ENCODE data around the gene GJC2. TPM values are rescaled to one million over a fixed set of nuclear protein-coding genes. Genes with fewer than 3 reads are reported as not detected.

Gene GJC2
- total and polyA plus RNA-seq, 2 donors (not counting 3 experiments of a cell fraction or from before 2014, with no cell fraction given): 0.58 to 1.2 TPM

- dilution Hi-C loops (cut with MboI; ENCODE audit: extremely low pct_ligation_motif_present, low sequenced_read_pairs): no loop called here
- DNase-seq (ENCODE audit: low read depth, low spot score): no peak
- H3K27me3 ChIP-seq (ENCODE audit: control insufficient read depth in 2 of 2, insufficient read depth in 2 of 2, low read length in 2 of 2): no peaks in the 10 kb centered on the region
- H3K79me2 ChIP-seq (ENCODE audit: control insufficient read depth, insufficient read depth, low read length): no peaks in the 10 kb centered on the region
- FAIRE-seq: no peak
- H3K36me3 ChIP-seq (ENCODE audit: control insufficient read depth in 2 of 2, extremely low read depth in 1 of 2, insufficient read depth in 2 of 2, low read length in 2 of 2): peaks cover 0 to 11% of the 10 kb centered on the region in 2 experiments
- POLR2A ChIA-PET: no interaction called here
- no peaks in the 10 kb centered on the region for H3K9me3 ChIP-seq (replicated peaks; ENCODE audit: control insufficient read depth, insufficient read depth, low read length)
- no peaks in the 10 kb centered on the region for H3K9me1 ChIP-seq (replicated peaks; ENCODE audit: control insufficient read depth, extremely low read depth, insufficient read depth, low read length)
- H3K27ac ChIP-seq (ENCODE audit: insufficient read depth, low read depth, low read length): no peak overlapping the region
- no peak for TF ChIP-seq MYC (IDR thresholded peaks at IDR 0.05; ENCODE audit: low read depth, low read length)
- no peak for TF ChIP-seq CTCF (IDR thresholded peaks at IDR 0.05; ENCODE audit: extremely low read depth in 1 of 2, insufficient read depth in 1 of 2, low read depth in 1 of 2, low read length in 2 of 2)
- TF ChIP-seq POLR2AphosphoS5 (IDR thresholded peaks at IDR 0.05; ENCODE audit: insufficient read depth, low read depth, low read length): no peak
- no peak for TF ChIP-seq MAX (IDR thresholded peaks at IDR 0.05; ENCODE audit: insufficient read depth, insufficient read length)
- TF ChIP-seq POLR2A (IDR thresholded peaks at IDR 0.05; ENCODE audit: low read depth, low read length): no peak
- TF ChIP-seq JUN (IDR thresholded peaks at IDR 0.05; ENCODE audit: borderline replicate concordance, insufficient read depth, insufficient read length, low read depth): no peak
- no peak for TF ChIP-seq EZH2 (IDR thresholded peaks at IDR 0.05; ENCODE audit: borderline replicate concordance, low read depth, low read length, severe bottlenecking)
- TF ChIP-seq FOS (IDR thresholded peaks at IDR 0.05; ENCODE audit: borderline replicate concordance, insufficient read depth, low read length): no peak
- TF ChIP-seq GATA2 (IDR thresholded peaks at IDR 0.05; ENCODE audit: insufficient read depth, insufficient read length, low read depth, low read length): no peak
- no peak overlapping the region for H3K9ac ChIP-seq (replicated peaks; ENCODE audit: extremely low read depth, insufficient read depth, low read length)
- BruUV-seq (replicated peaks): no TSS peak
- CTCF ChIA-PET: interaction anchor here (1.9 kb wide), 1 partner anchor 179 kb away, joined by 6 read pairs; no protein-coding TSS in a partner anchor
- intact Hi-C loops (cut with micrococcal nuclease): no loop called here
- H2AFZ ChIP-seq (ENCODE audit: low read depth, low read length): no peak overlapping the region
- no peak overlapping the region for H3K4me2 ChIP-seq (ENCODE audit: insufficient read depth, low read length)
- no peaks in the 10 kb centered on the region for H3K4me1 ChIP-seq (ENCODE audit: control insufficient read depth, extremely low read depth, insufficient read depth, low read length)
- no peaks in the 10 kb centered on the region for H4K20me1 ChIP-seq (replicated peaks; ENCODE audit: control insufficient read depth, extremely low read depth, insufficient read depth, low read length)
- no peak overlapping the region for H3K4me3 ChIP-seq (replicated peaks in 1 of 3; ENCODE audit: insufficient read depth in 1 of 3, low read depth in 1 of 3, low read length in 3 of 3)
Observed at GRCh38 chr1:228178737-228179684, 29.3 kb downstream of the GJC2 start.

All from endothelial cell of umbilical vein (primary cell).